K562 (cell line): Measurements from ENCODE around the gene SMC1A. TPM values are rescaled to one million over a fixed set of nuclear protein-coding genes. Genes with fewer than 3 reads are reported as not detected.

Experiments
- ATAC-seq: fragments of 200-7000 bp; cut with Tn5 transposase; 3 replicates; pipeline ENCODE4 v1.9.1; 2020; ENCODE audit warnings: moderate library complexity
- BruUV-seq: library from RNA; stranded (reverse); fragments of 400-500 nt; replicated peaks from 2 replicates; lab custom pipeline; 2021; lab: Mats Ljungman, UMichigan
- CTCF ChIA-PET: fragments of 300-600 bp; formaldehyde crosslinking; extraction: SDS; loops from one replicate; lab custom pipeline; 2021; ENCODE audit warnings: low intra/inter-chr PET ratio; lab: Yijun Ruan, JAX
- POLR2A ChIA-PET: fragments of 300-600, 350-650 bp; sonication (Branson Sonifier 250); formaldehyde crosslinking; extraction: SDS; loops from one replicate; lab custom pipeline; 2021; ENCODE audit warnings: antibody characterized with exemption, inconsistent platforms; lab: Yijun Ruan, JAX
- DNase-seq, 4 experiments: peaks; one replicate each; pipeline versions ENCODE4 v3.0.0 to v3.0.0-alpha.2; 2011 to 2018; ENCODE audit warnings: low spot score in 3 of 4, mixed read lengths in 3 of 4; ENCODE audit errors: extremely low read depth in 1 of 4
- FAIRE-seq: peaks from 2 replicates; lab custom pipeline; 2011; peaks lifted over from hg19 to GRCh38; lab: Jason Lieb, UNC
- H2AFZ ChIP-seq: 2 replicates; pipeline ENCODE4 v1.6.0; 2011; ENCODE audit warnings: low read depth, low read length, control low read depth, inconsistent platforms
- H3K27ac ChIP-seq: fragments of 200-600 bp; 3 replicates; pipeline ENCODE4 v1.8.0; 2011; ENCODE audit warnings: low read depth, mild to moderate bottlenecking, control low read depth, inconsistent platforms, low read length, moderate library complexity, mixed read lengths; ENCODE audit errors: extremely low read depth
- H3K27me3 ChIP-seq, 2 experiments: fragments of 300-600 bp in 1 of 2; 2 replicates in 1 of 2; 3 replicates in 1 of 2; pipeline versions ENCODE4 v1.6.0 to v1.8.0; 2011; ENCODE audit warnings: inconsistent platforms in 2 of 2, low read length in 2 of 2, mild to moderate bottlenecking in 1 of 2, mixed read lengths in 1 of 2, moderate library complexity in 1 of 2; ENCODE audit not compliant: control insufficient read depth in 2 of 2, insufficient read depth in 2 of 2
- H3K36me3 ChIP-seq: fragments of 300-600 bp; 3 replicates; pipeline ENCODE4 v1.8.0; 2011; ENCODE audit warnings: mild to moderate bottlenecking, low read length, inconsistent platforms; ENCODE audit not compliant: control insufficient read depth, insufficient read depth
- H3K4me1 ChIP-seq, 2 experiments: fragments of 200-600 bp in 1 of 2; replicated peaks in 1 of 2; 2 replicates in 1 of 2; 3 replicates in 1 of 2; pipeline versions ENCODE4 v1.5.1 to v1.8.0; 2011; ENCODE audit warnings: inconsistent platforms in 2 of 2, low read length in 2 of 2, mild to moderate bottlenecking in 1 of 2, mixed read lengths in 1 of 2, moderate library complexity in 1 of 2; ENCODE audit not compliant: control insufficient read depth in 2 of 2, insufficient read depth in 2 of 2
- H3K4me2 ChIP-seq: 2 replicates; pipeline ENCODE4 v1.6.1; 2011; ENCODE audit warnings: low read length, control low read depth, inconsistent platforms, mixed read lengths; ENCODE audit not compliant: insufficient read depth
- H3K4me3 ChIP-seq: fragments of 200-600 bp; sonication (generic), shearing (Covaris generic); 2 replicates; pipeline ENCODE4 v1.5.1; 2016; ENCODE audit warnings: control low read depth, inconsistent platforms
- H3K79me2 ChIP-seq: fragments of 200-600 bp; 3 replicates; pipeline ENCODE4 v1.8.0; 2011; ENCODE audit warnings: low read length, inconsistent platforms; ENCODE audit not compliant: control insufficient read depth, insufficient read depth
- H3K9ac ChIP-seq, 2 experiments: 2 replicates each; pipeline versions ENCODE4 v1.6.0 to v1.6.1; 2011; ENCODE audit warnings: low read depth in 2 of 2, low read length in 2 of 2, control low read depth in 1 of 2, inconsistent platforms in 1 of 2, mild to moderate bottlenecking in 1 of 2, mixed read lengths in 1 of 2; ENCODE audit not compliant: insufficient read depth in 1 of 2
- H3K9me1 ChIP-seq: one replicate; pipeline ENCODE4 v1.6.0; 2011; ENCODE audit warnings: inconsistent platforms, mild to moderate bottlenecking, low read length, moderate library complexity; ENCODE audit not compliant: control insufficient read depth, insufficient read depth
- H3K9me3 ChIP-seq: replicated peaks from 2 replicates; pipeline ENCODE4 v1.5.1; 2011; ENCODE audit warnings: low read depth, low read length, inconsistent platforms; ENCODE audit not compliant: control insufficient read depth, insufficient read depth
- H4K20me1 ChIP-seq: replicated peaks from 2 replicates; pipeline ENCODE4 v1.6.1; 2011; ENCODE audit warnings: low read length, inconsistent platforms, mixed read lengths; ENCODE audit not compliant: control insufficient read depth, insufficient read depth
- CREB3 ChIP-seq: fragments of 450-650 bp; conservative IDR thresholded peaks from 2 replicates; pipeline ENCODE4 v1.6.1; 2016; ENCODE audit warnings: missing genetic modification characterization, low read depth, mild to moderate bottlenecking, missing compliant biosample characterization, moderate library complexity
- CREB3L1 ChIP-seq: fragments of 450-650 bp; IDR thresholded peaks from 2 replicates; pipeline ENCODE4 v1.6.1; 2014; ENCODE audit warnings: low read depth, mild to moderate bottlenecking, moderate library complexity, borderline replicate concordance
- KLF1 ChIP-seq: fragments of 450-650 bp; IDR thresholded peaks from 2 replicates; pipeline ENCODE4 v1.6.1; 2016; ENCODE audit warnings: missing genetic modification characterization, missing compliant biosample characterization
- LARP7 ChIP-seq: fragments of 450-650 bp; IDR thresholded peaks from 2 replicates; pipeline ENCODE4 v1.6.1; 2016
- MEIS2 ChIP-seq: fragments of 450-650 bp; IDR thresholded peaks from 2 replicates; pipeline ENCODE4 v1.6.1; 2014; ENCODE audit warnings: mild to moderate bottlenecking; ENCODE audit not compliant: partially characterized antibody
- NBN ChIP-seq: fragments of 450-650 bp; IDR thresholded peaks from 2 replicates; pipeline ENCODE4 v1.6.1; 2016; ENCODE audit warnings: low read depth, mild to moderate bottlenecking
- NCOA1 ChIP-seq: fragments of 450-650 bp; IDR thresholded peaks from 2 replicates; pipeline ENCODE4 v1.6.1; 2016; ENCODE audit warnings: low read depth
- PATZ1 ChIP-seq: fragments of 250-450 bp; sonication (Bioruptor Pico); IDR thresholded peaks from 2 replicates; pipeline ENCODE4 v1.5.0; 2020; ENCODE audit warnings: mild to moderate bottlenecking, borderline replicate concordance
- RFX1 ChIP-seq: fragments of 450-650 bp; IDR thresholded peaks from 2 replicates; pipeline ENCODE4 v1.6.1; 2016; ENCODE audit warnings: mild to moderate bottlenecking, moderate library complexity
- SMARCB1 ChIP-seq: IDR thresholded peaks from 2 replicates; pipeline ENCODE4 v1.6.1; 2011; ENCODE audit warnings: improper control_type of control experiment, low read depth; ENCODE audit not compliant: insufficient read length
- WGBS: fragments of 100-300 bp; shearing (Covaris generic); methylation state at CpG from one replicate; pipeline ENCODE4 v1.1.6; 2016; ENCODE audit warnings: low coverage, mixed read lengths; ENCODE audit not compliant: insufficient coverage; ENCODE audit errors: missing lambda C conversion rate; 5-methylcytosine and 5-hydroxymethylcytosine counted together
- in situ Hi-C: fragments of 300-500 bp; cut with MboI; formaldehyde crosslinking; loops from 4 replicates; pipeline ENCODE4 v1.15.0; 2018; ENCODE audit warnings: inconsistent platforms, mixed read lengths
- intact Hi-C: fragments of 100-400 bp; cut with micrococcal nuclease; formaldehyde crosslinking; loops from 2 replicates; pipeline ENCODE4 v1.14.2; 2022
- polyA plus RNA-seq, 8 experiments: library from polyadenylated mRNA; depleted of rRNA in 4 of 8; stranded (reverse) in 5 of 8; unstranded in 3 of 8; fragments of >200 nt; fragmentation: Nextera tagmentation in 2 of 8; fragmentation: Illumina TruSeq in 1 of 8; extraction: Ambion mirVana in 2 of 8; extraction: Trizol in 1 of 8; gene quantifications; 2 replicates each; pipeline versions ENCODE4 v1.2.1 to v1.2.3, GENCODE V29; 2011 to 2014; ENCODE audit warnings: inconsistent platforms in 1 of 8, missing spikeins in 1 of 8
- total RNA-seq, 7 experiments: library from RNA; depleted of rRNA in 6 of 7; stranded (reverse); fragments of >200 nt in 6 of 7; fragmentation: Illumina TruSeq in 2 of 7; extraction: Trizol in 2 of 7; gene quantifications; 2 replicates each; pipeline versions ENCODE4 v1.2.1 to v1.2.3, GENCODE V29; 2011 to 2021; ENCODE audit warnings: low replicate concordance in 1 of 7

SMC1A gene
- total and polyA plus RNA-seq, 9 of the 15 experiments (the other 6 are each of a cell fraction or from before 2014, with no cell fraction given), result 28.5 to 126 (median 71.2) TPM

GRCh38 chrX:53347948-53348347 is 74.5 kb downstream of the SMC1A start:
- no peak overlapping the region for H2AFZ ChIP-seq
- no peaks in the 10 kb centered on the region; a peak in 1 of 5 replicates for H3K4me1 ChIP-seq
- H3K9me1 ChIP-seq, result no peaks in the 10 kb centered on the region
- no peaks in the 10 kb centered on the region for H4K20me1 ChIP-seq
- no peak overlapping the region for H3K4me3 ChIP-seq
- no peaks in the 10 kb centered on the region for H3K79me2 ChIP-seq
- no peak for FAIRE-seq
- ChIA-PET CTCF (no interaction called here), POLR2A (interaction anchor here (1.1 kb wide), 1 partner anchor 26 kb away, joined by 5 read pairs; no protein-coding TSS in a partner anchor)
- no peak for TF ChIP-seq SMARCB1
- no peak for TF ChIP-seq NBN
- BruUV-seq, result no TSS peak
- WGBS, result 5% methylated on average over 2 of the region's 2 CpGs
- in situ Hi-C loops (no loop called here), intact Hi-C loops (no loop called here)
- no peak overlapping the region for H3K27ac ChIP-seq
- no peaks in the 10 kb centered on the region; a peak in 1 of 5 replicates for H3K27me3 ChIP-seq
- no peaks in the 10 kb centered on the region; the same call in 1 of the 2 replicates for H3K9me3 ChIP-seq
- H3K36me3 ChIP-seq, result no peaks in the 10 kb centered on the region
- no peak overlapping the region for H3K9ac ChIP-seq
- ATAC-seq, result no peak
- DNase-seq, result no peak
- H3K4me2 ChIP-seq, result no peak overlapping the region

GRCh38 chrX:53340852-53341645 is 81.4 kb downstream of the SMC1A start:
- Histone ChIP-seq H3K27me3 (peaks cover 2 to 13% of the 10 kb centered on the region in 2 experiments; a peak in 2 of 5 replicates), H3K79me2 (no peaks in the 10 kb centered on the region), H3K9ac (no peak overlapping the region), H3K4me3 (no peak overlapping the region), H3K4me1 (no peaks in the 10 kb centered on the region; a peak in 1 of 5 replicates), H3K9me3 (no peaks in the 10 kb centered on the region; the same call in 1 of the 2 replicates), H2AFZ (no peak overlapping the region), H4K20me1 (no peaks in the 10 kb centered on the region), H3K27ac (no peak overlapping the region), H3K9me1 (no peaks in the 10 kb centered on the region), H3K4me2 (no peak overlapping the region), H3K36me3 (no peaks in the 10 kb centered on the region)
- ChIA-PET POLR2A (interaction anchor here (0.6 to 0.9 kb wide), 3 partner anchors 21 to 82 kb away, joined by 3 read pairs; partner anchors contain the start of genes RIBC1 and SMC1A), CTCF (no interaction called here)
- no TSS peak for BruUV-seq
- ATAC-seq (peak; percentile 40; the same call in 1 of the 3 replicates), FAIRE-seq (no peak), DNase-seq (no peak)
- intact Hi-C loops (no loop called here), in situ Hi-C loops (no loop called here)
- WGBS, result 2% methylated on average over 6 of the region's 12 CpGs
- TF ChIP-seq KLF1 (tag) (no peak), NBN (no peak), LARP7 (no peak), PATZ1 (no peak), MEIS2 (no peak), CREB3 (tag) (no peak), NCOA1 (no peak), RFX1 (no peak), CREB3L1 (no peak)
